Sigmoid colon (tissue), 4 donors: Measurements from ENCODE around the gene CDK14.
A peak's percentile ranks its signal among the peaks of the same experiment; 100 is the strongest.

Experiments used
- POLR2AphosphoS5 ChIP-seq, 4 donors: sonication (generic); formaldehyde crosslinking; IDR thresholded peaks; one replicate each; pipeline ENCODE4 v1.6.1; 2017; ENCODE audit warnings: antibody characterized with exemption in 4 of 4
- TF ChIP-seq, protein P1 (sequence below), 4 experiments: fragments of 450-650 bp in 3 of 4; fragments of 200-600 bp in 1 of 4; IDR thresholded peaks; one replicate each; pipeline ENCODE4 v1.5.1; 2016 to 2019; ENCODE audit warnings: antibody characterized with exemption in 4 of 4, mild to moderate bottlenecking in 3 of 4, moderate library complexity in 2 of 4

- TF ChIP-seq, protein P1, sequence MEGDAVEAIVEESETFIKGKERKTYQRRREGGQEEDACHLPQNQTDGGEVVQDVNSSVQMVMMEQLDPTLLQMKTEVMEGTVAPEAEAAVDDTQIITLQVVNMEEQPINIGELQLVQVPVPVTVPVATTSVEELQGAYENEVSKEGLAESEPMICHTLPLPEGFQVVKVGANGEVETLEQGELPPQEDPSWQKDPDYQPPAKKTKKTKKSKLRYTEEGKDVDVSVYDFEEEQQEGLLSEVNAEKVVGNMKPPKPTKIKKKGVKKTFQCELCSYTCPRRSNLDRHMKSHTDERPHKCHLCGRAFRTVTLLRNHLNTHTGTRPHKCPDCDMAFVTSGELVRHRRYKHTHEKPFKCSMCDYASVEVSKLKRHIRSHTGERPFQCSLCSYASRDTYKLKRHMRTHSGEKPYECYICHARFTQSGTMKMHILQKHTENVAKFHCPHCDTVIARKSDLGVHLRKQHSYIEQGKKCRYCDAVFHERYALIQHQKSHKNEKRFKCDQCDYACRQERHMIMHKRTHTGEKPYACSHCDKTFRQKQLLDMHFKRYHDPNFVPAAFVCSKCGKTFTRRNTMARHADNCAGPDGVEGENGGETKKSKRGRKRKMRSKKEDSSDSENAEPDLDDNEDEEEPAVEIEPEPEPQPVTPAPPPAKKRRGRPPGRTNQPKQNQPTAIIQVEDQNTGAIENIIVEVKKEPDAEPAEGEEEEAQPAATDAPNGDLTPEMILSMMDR (IDR thresholded peaks at IDR 0.05) = no peak
- peak in 3 of 4 donors; percentile 12 to 53 (median 21) for TF ChIP-seq POLR2AphosphoS5 (IDR thresholded peaks at IDR 0.05)
Observed at GRCh38 chr7:90594751-90595317, 1.3 kb upstream of the CDK14 start.
